OCI-LY7 (cell line): ENCODE data around the gene COL11A2. TPM values are rescaled to one million over a fixed set of nuclear protein-coding genes. Genes with fewer than 3 reads are reported as not detected.

Experiments used
- BruUV-seq: library from RNA; stranded (reverse); fragments of 400-500 nt; replicated peaks from 2 replicates; lab custom pipeline; 2021; lab: Mats Ljungman, UMichigan
- CTCF ChIA-PET: fragments of 300-600 bp; sonication (Branson Sonifier 250); formaldehyde crosslinking; loops from one replicate; lab custom pipeline; 2022; ENCODE audit warnings: antibody characterized with exemption; ENCODE audit not compliant: unreplicated experiment; lab: Charles Lee
- POLR2A ChIA-PET: fragments of 300-600 bp; sonication (Branson Sonifier 250); formaldehyde crosslinking; loops from one replicate; lab custom pipeline; 2022; ENCODE audit warnings: antibody characterized with exemption; lab: Charles Lee
- DNase-seq: peaks from one replicate; pipeline ENCODE4 v3.0.0-alpha.2; 2015; ENCODE audit warnings: low spot score
- H2AFZ ChIP-seq: fragments of 200-600 bp; sonication (generic), shearing (Covaris generic); 2 replicates; pipeline ENCODE4 v1.6.1; 2014; ENCODE audit warnings: mild to moderate bottlenecking, antibody characterized with exemption, low read length, moderate library complexity
- H3K27ac ChIP-seq: fragments of 200-600 bp; sonication (generic); 2 replicates; pipeline ENCODE4 v1.5.1; 2014; ENCODE audit warnings: mixed run types, low read depth, mild to moderate bottlenecking, moderate library complexity, low read length, inconsistent platforms; ENCODE audit not compliant: poor library complexity, severe bottlenecking
- H3K36me3 ChIP-seq: fragments of 200-600 bp; sonication (generic); 2 replicates; pipeline ENCODE4 v1.6.1; 2014; ENCODE audit warnings: mild to moderate bottlenecking, antibody characterized with exemption, low read length, moderate library complexity, mixed read lengths; ENCODE audit not compliant: insufficient read depth
- H3K4me1 ChIP-seq: fragments of 200-600 bp; sonication (generic); 2 replicates; pipeline ENCODE4 v1.5.1; 2014; ENCODE audit warnings: mild to moderate bottlenecking, low read length; ENCODE audit not compliant: insufficient read depth, poor library complexity, severe bottlenecking
- H3K4me2 ChIP-seq: fragments of 200-600 bp; sonication (generic); 2 replicates; pipeline ENCODE4 v1.6.1; 2014; ENCODE audit warnings: mild to moderate bottlenecking, low read length
- H3K4me3 ChIP-seq: fragments of 200-600 bp; sonication (generic); 2 replicates; pipeline ENCODE4 v1.5.1; 2014; ENCODE audit warnings: mild to moderate bottlenecking, low read depth, low read length; ENCODE audit not compliant: poor library complexity, severe bottlenecking
- H3K79me2 ChIP-seq: fragments of 200-600 bp; sonication (generic); 2 replicates; pipeline ENCODE4 v1.6.1; 2016; ENCODE audit warnings: low read depth, mild to moderate bottlenecking, low read length, moderate library complexity, mixed read lengths; ENCODE audit not compliant: insufficient read depth
- H3K9me2 ChIP-seq: fragments of 200-600 bp; sonication (generic); 2 replicates; pipeline ENCODE4 v1.6.1; 2016; ENCODE audit warnings: mild to moderate bottlenecking, low read length, mixed read lengths; ENCODE audit not compliant: insufficient read depth
- H3K9me3 ChIP-seq: fragments of 200-600 bp; sonication (generic); 2 replicates; pipeline ENCODE4 v1.6.1; 2014; ENCODE audit warnings: mild to moderate bottlenecking, mixed run types, low read length, mixed read lengths
- H4K20me1 ChIP-seq: fragments of 200-600 bp; sonication (generic); 2 replicates; pipeline ENCODE4 v1.6.1; 2014; ENCODE audit warnings: mild to moderate bottlenecking, antibody characterized with exemption, low read length, moderate library complexity, mixed read lengths; ENCODE audit not compliant: insufficient read depth
- EZH2phosphoT487 ChIP-seq: fragments of 200-600 bp; sonication (generic); IDR thresholded peaks from 2 replicates; pipeline ENCODE4 v1.6.1; 2018; ENCODE audit warnings: low read depth, borderline replicate concordance, mild to moderate bottlenecking, mixed run types, antibody characterized with exemption, low read length, moderate library complexity, mixed read lengths
- intact Hi-C: fragments of 100-400 bp; cut with micrococcal nuclease; formaldehyde crosslinking; loops from one replicate; pipeline ENCODE4 v1.10.0; 2022; ENCODE audit not compliant: unreplicated experiment
- total RNA-seq, 2 experiments: library from RNA; depleted of rRNA in 1 of 2; stranded (reverse); fragments of >200 nt in 1 of 2; shearing (Covaris generic) in 1 of 2; gene quantifications; 2 replicates each; pipeline ENCODE4 v1.2.3, GENCODE V29; 2014 to 2022
- TF ChIP-seq, protein P1 (sequence below): fragments of 200-600 bp; sonication (generic); conservative IDR thresholded peaks from 2 replicates; pipeline ENCODE4 v1.5.1; 2014; ENCODE audit warnings: mild to moderate bottlenecking, antibody characterized with exemption, low read length, moderate library complexity, mixed read lengths

COL11A2 gene
- total RNA-seq, 2 experiments from 2014 or later = 4.5 to 5.2 TPM

DNA sequence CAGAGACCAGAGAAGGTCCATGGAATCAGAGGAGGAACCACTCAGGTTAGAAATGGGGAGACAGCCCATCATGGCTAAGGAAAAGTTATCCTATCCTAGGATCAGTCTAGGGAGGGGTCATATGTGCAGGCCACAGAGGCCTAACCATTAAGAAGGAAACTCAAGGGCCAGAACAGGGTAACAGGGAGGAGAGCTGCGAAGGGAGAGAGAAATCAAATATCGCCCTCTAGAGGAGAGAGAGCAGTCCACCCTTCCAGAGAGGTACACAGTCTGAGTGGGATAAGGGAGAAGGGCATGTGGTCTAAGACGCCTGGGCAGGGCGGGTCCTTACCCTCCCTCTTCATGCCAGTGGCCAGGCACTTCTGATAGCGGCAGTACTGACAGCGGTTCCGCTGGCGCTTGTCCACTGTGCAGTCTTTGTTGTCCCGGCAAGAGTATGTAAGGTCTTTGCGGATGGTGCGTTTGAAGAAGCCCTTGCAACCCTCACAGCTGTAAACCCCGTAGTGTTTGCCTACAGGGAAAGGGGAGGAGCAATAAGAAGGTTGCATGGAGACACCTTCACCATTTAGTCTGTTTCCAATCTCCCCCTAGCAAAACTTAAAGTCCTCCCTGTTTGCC lies 5.3 kb upstream of the COL11A2 start:
- peaks cover 38% of the 10 kb centered on the region for H3K4me1 ChIP-seq
- no peaks in the 10 kb centered on the region; the same call in 1 of the 2 replicates for H4K20me1 ChIP-seq
- H3K4me3 ChIP-seq = no peak overlapping the region
- peaks cover 56% of the 10 kb centered on the region for H3K36me3 ChIP-seq
- DNase-seq = peak; percentile 74
- H3K4me2 ChIP-seq = 0 out of 2 replicates have a peak overlapping the region, but pooled peaks have one; percentile 100
- TF ChIP-seq EZH2phosphoT487 = no peak
- TF ChIP-seq, protein P1, sequence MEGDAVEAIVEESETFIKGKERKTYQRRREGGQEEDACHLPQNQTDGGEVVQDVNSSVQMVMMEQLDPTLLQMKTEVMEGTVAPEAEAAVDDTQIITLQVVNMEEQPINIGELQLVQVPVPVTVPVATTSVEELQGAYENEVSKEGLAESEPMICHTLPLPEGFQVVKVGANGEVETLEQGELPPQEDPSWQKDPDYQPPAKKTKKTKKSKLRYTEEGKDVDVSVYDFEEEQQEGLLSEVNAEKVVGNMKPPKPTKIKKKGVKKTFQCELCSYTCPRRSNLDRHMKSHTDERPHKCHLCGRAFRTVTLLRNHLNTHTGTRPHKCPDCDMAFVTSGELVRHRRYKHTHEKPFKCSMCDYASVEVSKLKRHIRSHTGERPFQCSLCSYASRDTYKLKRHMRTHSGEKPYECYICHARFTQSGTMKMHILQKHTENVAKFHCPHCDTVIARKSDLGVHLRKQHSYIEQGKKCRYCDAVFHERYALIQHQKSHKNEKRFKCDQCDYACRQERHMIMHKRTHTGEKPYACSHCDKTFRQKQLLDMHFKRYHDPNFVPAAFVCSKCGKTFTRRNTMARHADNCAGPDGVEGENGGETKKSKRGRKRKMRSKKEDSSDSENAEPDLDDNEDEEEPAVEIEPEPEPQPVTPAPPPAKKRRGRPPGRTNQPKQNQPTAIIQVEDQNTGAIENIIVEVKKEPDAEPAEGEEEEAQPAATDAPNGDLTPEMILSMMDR = peak; percentile 88
- no TSS peak for BruUV-seq
- intact Hi-C loops = loop anchor here (2.0 kb wide), 1 partner anchor 37 kb away; no protein-coding TSS in a partner anchor
- H3K9me2 ChIP-seq = no peaks in the 10 kb centered on the region
- H3K79me2 ChIP-seq = peaks cover 28% of the 10 kb centered on the region; the same call in 1 of the 2 replicates
- H3K9me3 ChIP-seq = no peaks in the 10 kb centered on the region
- H3K27ac ChIP-seq = no peak overlapping the region
- ChIA-PET POLR2A (interaction anchor here (0.6 kb wide), 1 partner anchor 96 kb away, joined by 3 read pairs; no protein-coding TSS in a partner anchor), CTCF (interaction anchor here (0.8 kb wide), 1 partner anchor 11 kb away, joined by 3 read pairs; the partner anchor contains the start of gene RING1)
- H2AFZ ChIP-seq = no peak overlapping the region

DNA sequence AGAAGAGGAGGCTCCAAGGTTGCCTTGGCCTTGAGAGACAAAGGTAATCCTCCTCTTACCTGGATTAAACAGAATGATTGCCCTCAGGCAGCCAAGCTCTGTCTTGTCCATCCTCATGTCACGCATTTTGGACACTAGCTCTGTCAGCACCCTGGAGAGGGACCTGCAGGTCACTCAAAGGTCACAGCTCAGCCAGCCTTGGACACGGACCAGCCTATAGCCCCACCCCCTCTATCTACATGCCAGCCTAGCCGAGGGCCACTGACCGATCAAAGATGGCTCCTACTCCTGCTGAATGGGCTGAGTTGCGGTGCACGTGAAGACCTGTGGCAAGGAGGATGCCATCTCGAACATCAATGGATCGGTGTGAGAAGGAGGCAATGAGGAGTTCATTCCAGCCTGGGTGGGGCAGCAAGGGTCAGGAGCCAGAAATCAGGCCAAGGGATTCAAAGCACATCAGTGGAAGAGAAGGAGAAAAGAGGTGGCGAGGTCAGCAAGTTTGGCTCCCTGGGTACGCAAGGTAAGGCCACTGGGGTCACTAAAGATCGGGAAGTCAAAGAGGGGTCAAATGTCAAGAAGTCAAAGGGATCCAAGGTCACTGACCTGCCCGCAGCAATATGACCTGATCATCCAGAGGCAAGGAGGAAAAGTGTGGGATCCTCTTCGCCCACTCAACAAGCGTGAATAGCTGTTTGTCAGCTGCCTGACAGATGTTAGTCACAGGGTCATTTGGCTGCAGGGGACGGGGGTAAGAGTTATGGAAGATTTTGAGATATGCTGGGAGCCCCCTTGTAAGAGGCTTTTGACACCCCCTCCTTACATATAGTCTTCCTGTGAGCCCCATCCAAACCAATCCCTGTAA lies 3.3 kb upstream of the COL11A2 start:
- H2AFZ ChIP-seq = no peak overlapping the region
- no peaks in the 10 kb centered on the region; the same call in 1 of the 2 replicates for H4K20me1 ChIP-seq
- no peaks in the 10 kb centered on the region for H3K9me2 ChIP-seq
- H3K4me2 ChIP-seq = no peak overlapping the region
- H3K4me3 ChIP-seq = no peak overlapping the region
- TF ChIP-seq, protein P1 = no peak
- TF ChIP-seq EZH2phosphoT487 = no peak
- intact Hi-C loops = loop anchor here (2.0 kb wide), 1 partner anchor 35 kb away; no protein-coding TSS in a partner anchor
- ChIA-PET CTCF (no interaction called here), POLR2A (no interaction called here)
- DNase-seq = no peak
- H3K4me1 ChIP-seq = peaks cover 24% of the 10 kb centered on the region
- no peak overlapping the region for H3K27ac ChIP-seq
- no TSS peak for BruUV-seq
- peaks cover 47% of the 10 kb centered on the region for H3K36me3 ChIP-seq
- H3K9me3 ChIP-seq = no peaks in the 10 kb centered on the region
- peaks cover 13% of the 10 kb centered on the region; the same call in 1 of the 2 replicates for H3K79me2 ChIP-seq
